SK-N-SH (cell line): ENCODE measurements around the gene MS4A12.

Experiments used
- ELF1 ChIP-seq: IDR thresholded peaks from 2 replicates; pipeline ENCODE4 v1.4.0; 2012
- POLR2AphosphoS5 ChIP-seq: IDR thresholded peaks from 2 replicates; pipeline ENCODE4 v1.6.1; 2012; ENCODE audit warnings: low read depth, low read length
- TAF1 ChIP-seq: IDR thresholded peaks from 2 replicates; pipeline ENCODE4 v1.6.1; 2012; ENCODE audit warnings: low read depth, mild to moderate bottlenecking, low read length, moderate library complexity, borderline replicate concordance
- TF ChIP-seq, protein P1 (sequence below): fragments of 200-600 bp; sonication (generic); IDR thresholded peaks from 2 replicates; pipeline ENCODE4 v1.6.1; 2017; ENCODE audit warnings: antibody characterized with exemption, mild to moderate bottlenecking, moderate library complexity

DNA sequence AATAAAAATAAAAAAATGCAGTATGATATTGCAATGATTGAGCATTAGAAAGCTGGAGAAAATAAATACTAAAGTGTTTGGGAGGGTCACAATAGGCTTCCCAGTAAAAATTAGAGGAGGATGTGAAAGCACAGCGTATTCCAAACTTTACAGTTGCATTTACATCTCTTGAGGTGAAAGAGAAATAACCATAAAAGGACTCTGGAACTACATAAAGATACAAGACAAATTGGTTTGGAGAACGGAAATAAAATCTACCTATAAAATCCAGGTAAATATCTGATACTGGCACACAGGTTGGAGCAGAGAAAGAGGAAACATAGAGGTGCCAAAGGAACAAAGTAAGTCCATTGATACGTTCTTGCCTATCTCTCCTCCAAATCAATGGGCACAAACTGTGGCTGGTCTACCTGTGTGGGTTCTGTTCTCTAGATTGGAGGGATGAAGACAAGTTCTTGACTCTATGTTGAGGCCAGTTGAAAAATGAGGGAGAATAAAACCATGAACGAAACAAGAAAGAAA lies at the start of gene MS4A12:
- TF ChIP-seq POLR2AphosphoS5 (no peak), TAF1 (no peak), ELF1 (no peak)
- TF ChIP-seq, protein P1, sequence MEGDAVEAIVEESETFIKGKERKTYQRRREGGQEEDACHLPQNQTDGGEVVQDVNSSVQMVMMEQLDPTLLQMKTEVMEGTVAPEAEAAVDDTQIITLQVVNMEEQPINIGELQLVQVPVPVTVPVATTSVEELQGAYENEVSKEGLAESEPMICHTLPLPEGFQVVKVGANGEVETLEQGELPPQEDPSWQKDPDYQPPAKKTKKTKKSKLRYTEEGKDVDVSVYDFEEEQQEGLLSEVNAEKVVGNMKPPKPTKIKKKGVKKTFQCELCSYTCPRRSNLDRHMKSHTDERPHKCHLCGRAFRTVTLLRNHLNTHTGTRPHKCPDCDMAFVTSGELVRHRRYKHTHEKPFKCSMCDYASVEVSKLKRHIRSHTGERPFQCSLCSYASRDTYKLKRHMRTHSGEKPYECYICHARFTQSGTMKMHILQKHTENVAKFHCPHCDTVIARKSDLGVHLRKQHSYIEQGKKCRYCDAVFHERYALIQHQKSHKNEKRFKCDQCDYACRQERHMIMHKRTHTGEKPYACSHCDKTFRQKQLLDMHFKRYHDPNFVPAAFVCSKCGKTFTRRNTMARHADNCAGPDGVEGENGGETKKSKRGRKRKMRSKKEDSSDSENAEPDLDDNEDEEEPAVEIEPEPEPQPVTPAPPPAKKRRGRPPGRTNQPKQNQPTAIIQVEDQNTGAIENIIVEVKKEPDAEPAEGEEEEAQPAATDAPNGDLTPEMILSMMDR = no peak
